Ishikawa (cell line): ENCODE measurements around the gene SDR9C7.

Experiments used
- CEBPB ChIP-seq: IDR thresholded peaks from 2 replicates; pipeline ENCODE4 v1.6.1; 2012
- EGR1 ChIP-seq: IDR thresholded peaks from 2 replicates; pipeline ENCODE4 v1.6.1; 2012
- EP300 ChIP-seq: IDR thresholded peaks from 2 replicates; pipeline ENCODE4 v1.6.1; 2012; ENCODE audit warnings: borderline replicate concordance
- YY1 ChIP-seq: IDR thresholded peaks from 2 replicates; pipeline ENCODE4 v1.6.1; 2012; ENCODE audit warnings: low read depth
- TF ChIP-seq, protein P1 (sequence below): IDR thresholded peaks from 2 replicates; pipeline ENCODE4 v1.6.1; 2012

- TF ChIP-seq YY1: no peak
- TF ChIP-seq CEBPB: no peak
- TF ChIP-seq EP300: no peak
- no peak for TF ChIP-seq EGR1
- TF ChIP-seq, protein P1, sequence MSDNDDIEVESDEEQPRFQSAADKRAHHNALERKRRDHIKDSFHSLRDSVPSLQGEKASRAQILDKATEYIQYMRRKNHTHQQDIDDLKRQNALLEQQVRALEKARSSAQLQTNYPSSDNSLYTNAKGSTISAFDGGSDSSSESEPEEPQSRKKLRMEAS: no peak
Measured at GRCh38 chr12:56954958-56955355, 20.7 kb upstream of the SDR9C7 start.
